ENCODE data around the gene PDSS2. TPM values are rescaled to one million over a fixed set of nuclear protein-coding genes. Genes with fewer than 3 reads are reported as not detected.

Gene PDSS2
- total and polyA plus RNA-seq, 9 of the 15 experiments (the other 6 are each of a cell fraction or from before 2014, with no cell fraction given) = 5.8 to 21.1 (median 12.0) TPM

- no peak for TF ChIP-seq ZBTB12 (CRISPR knock-in tag; IDR thresholded peaks at IDR 0.05)
- no peak for TF ChIP-seq KDM4B (IDR thresholded peaks at IDR 0.05; ENCODE audit: borderline replicate concordance in 2 of 2, low read depth in 1 of 2)
- no peak for TF ChIP-seq SNRNP70 (optimal IDR thresholded peaks at IDR 0.05; ENCODE audit: low read depth, low read length)
- TF ChIP-seq ZNF79 (CRISPR knock-in tag; IDR thresholded peaks at IDR 0.05; ENCODE audit: low read depth) = no peak
These were observed 118.5 kb downstream of the PDSS2 start (continued) for GRCh38 chr6:107340881-107341280.

- Histone ChIP-seq H2AFZ (ENCODE audit: low read depth, low read length) (no peak overlapping the region), H3K4me3 (no peak overlapping the region), H3K4me1 (replicated peaks in 1 of 2; ENCODE audit: control insufficient read depth in 2 of 2, insufficient read depth in 2 of 2, low read length in 2 of 2) (peaks cover 0 to 4% of the 10 kb centered on the region in 2 experiments; a peak in 2 of 5 replicates), H4K20me1 (replicated peaks; ENCODE audit: control insufficient read depth, insufficient read depth, low read length) (no peaks in the 10 kb centered on the region), H3K9ac (ENCODE audit: insufficient read depth in 1 of 2, low read depth in 2 of 2, low read length in 2 of 2) (no peak overlapping the region), H3K4me2 (ENCODE audit: insufficient read depth, low read length) (no peak overlapping the region), H3K9me3 (replicated peaks; ENCODE audit: control insufficient read depth, insufficient read depth, low read depth, low read length) (no peaks in the 10 kb centered on the region), H3K79me2 (ENCODE audit: control insufficient read depth, insufficient read depth, low read length) (no peaks in the 10 kb centered on the region), H3K36me3 (ENCODE audit: control insufficient read depth, insufficient read depth, low read length) (no peaks in the 10 kb centered on the region), H3K27ac (ENCODE audit: extremely low read depth, low read depth, low read length) (no peak overlapping the region), H3K9me1 (ENCODE audit: control insufficient read depth, insufficient read depth, low read length) (no peaks in the 10 kb centered on the region), H3K27me3 (ENCODE audit: control insufficient read depth in 2 of 2, insufficient read depth in 2 of 2, low read length in 2 of 2) (no peaks in the 10 kb centered on the region)
- ChIA-PET POLR2A (interaction anchor here (1.2 kb wide), 1 partner anchor 11 kb away, joined by 5 read pairs; no protein-coding TSS in a partner anchor), CTCF (ENCODE audit: low intra/inter-chr PET ratio) (no interaction called here)
- FAIRE-seq (peak; percentile 23), ATAC-seq (no peak), DNase-seq (ENCODE audit: extremely low read depth in 1 of 4, low spot score in 3 of 4) (no peak)
- intact Hi-C loops (cut with micrococcal nuclease) = no loop called here
- no TSS peak for BruUV-seq (replicated peaks)
- in situ Hi-C loops (cut with MboI) = no loop called here
- TF ChIP-seq SP2 (IDR thresholded peaks at IDR 0.05; ENCODE audit: extremely low read depth, low read depth, low read length, poor library complexity, severe bottlenecking) = no peak
- no peak for TF ChIP-seq ZZZ3 (IDR thresholded peaks at IDR 0.05)
- no peak for TF ChIP-seq CTCF (IDR thresholded peaks at IDR 0.05 in 2 of 3, conservative IDR thresholded peaks at IDR 0.05 in 1 of 3; ENCODE audit: insufficient read depth in 2 of 3, low read depth in 1 of 3, low read length in 3 of 3)
- TF ChIP-seq ESRRB (CRISPR knock-in tag; IDR thresholded peaks at IDR 0.05; ENCODE audit: borderline replicate concordance) = no peak
- no peak for TF ChIP-seq ZBTB2 (IDR thresholded peaks at IDR 0.05)
- TF ChIP-seq DEAF1 (CRISPR knock-in tag; IDR thresholded peaks at IDR 0.05) = no peak
- TF ChIP-seq KLF10 (CRISPR knock-in tag; IDR thresholded peaks at IDR 0.05) = no peak
- TF ChIP-seq NCOA4 (IDR thresholded peaks at IDR 0.05; ENCODE audit: partially characterized antibody) = no peak
These were observed 122.1 kb downstream of the PDSS2 start for GRCh38 chr6:107337191-107337741.
